Esophagus squamous epithelium (tissue), 5 donors: ENCODE data around the gene RPTOR. TPM values are rescaled to one million over a fixed set of nuclear protein-coding genes. Genes with fewer than 3 reads are reported as not detected.

Experiments
- DNase-seq: peaks from one replicate; lab custom pipeline; 2025; lab: John Stamatoyannopoulos, UW
- H3K27ac ChIP-seq, 4 donors: fragments of 200-600 bp; sonication (generic); one replicate each; pipeline ENCODE4 v1.5.1; 2016 to 2019; ENCODE audit warnings: mild to moderate bottlenecking in 1 of 4
- H3K27me3 ChIP-seq, 4 donors: fragments of 200-600 bp; sonication (generic); 1 replicate in 3 of 4; 2 replicates in 1 of 4; pipeline versions ENCODE4 v1.5.1 to v1.6.0; 2017 to 2021; ENCODE audit warnings: antibody characterized with exemption in 1 of 4
- H3K36me3 ChIP-seq, 3 donors: fragments of 200-600 bp; sonication (generic); one replicate each; pipeline ENCODE4 v1.5.1; 2016 to 2019
- H3K4me1 ChIP-seq, 3 donors: fragments of 200-600 bp; sonication (generic); one replicate each; pipeline ENCODE4 v1.5.1; 2017 to 2019
- H3K4me3 ChIP-seq, 4 donors: fragments of 200-600 bp; sonication (generic); 1 replicate in 3 of 4; 2 replicates in 1 of 4; pipeline ENCODE4 v1.5.1; 2016 to 2019; ENCODE audit warnings: mild to moderate bottlenecking in 2 of 4, moderate library complexity in 1 of 4
- H3K9me3 ChIP-seq, 3 donors: fragments of 200-600 bp; sonication (generic); one replicate each; pipeline ENCODE4 v1.5.1; 2016 to 2019
- POLR2A ChIP-seq, 4 donors: fragments of 450-650 bp; IDR thresholded peaks; one replicate each; pipeline ENCODE4 v1.6.1; 2017; ENCODE audit warnings: antibody characterized with exemption in 4 of 4, mild to moderate bottlenecking in 4 of 4, moderate library complexity in 3 of 4
- WGBS, 2 donors: methylation state at CpG; one replicate each; pipeline ENCODE4 v1.1.5; 2018; 5-methylcytosine and 5-hydroxymethylcytosine counted together
- intact Hi-C: fragments of 100-400 bp; cut with DNase I; formaldehyde crosslinking; loops from one replicate; pipeline ENCODE4 v1.15.0; 2022
- total RNA-seq, 4 donors: library from RNA; depleted of rRNA; stranded (reverse); fragments of >200 nt; gene quantifications; one replicate each; pipeline ENCODE4 v1.1.0, GENCODE V29; 2016
- TF ChIP-seq, protein P1 (sequence below), 6 experiments: fragments of 450-650 bp in 4 of 6; fragments of 200-600 bp in 2 of 6; sonication (generic) in 2 of 6; IDR thresholded peaks; one replicate each; pipeline ENCODE4 v1.5.1; 2016 to 2019; ENCODE audit warnings: antibody characterized with exemption in 6 of 6, mild to moderate bottlenecking in 4 of 6, moderate library complexity in 4 of 6
- donor health status: DM: yes; HTN: yes; CAD: no.

Gene RPTOR
- total RNA-seq, 4 donors from 2014 or later: 11.7 to 27.8 (median 22.8) TPM

GRCh38 chr17:80786887-80787286, 242.2 kb downstream of the RPTOR start:
- TF ChIP-seq POLR2A (IDR thresholded peaks at IDR 0.05): no peak
- TF ChIP-seq, protein P1, sequence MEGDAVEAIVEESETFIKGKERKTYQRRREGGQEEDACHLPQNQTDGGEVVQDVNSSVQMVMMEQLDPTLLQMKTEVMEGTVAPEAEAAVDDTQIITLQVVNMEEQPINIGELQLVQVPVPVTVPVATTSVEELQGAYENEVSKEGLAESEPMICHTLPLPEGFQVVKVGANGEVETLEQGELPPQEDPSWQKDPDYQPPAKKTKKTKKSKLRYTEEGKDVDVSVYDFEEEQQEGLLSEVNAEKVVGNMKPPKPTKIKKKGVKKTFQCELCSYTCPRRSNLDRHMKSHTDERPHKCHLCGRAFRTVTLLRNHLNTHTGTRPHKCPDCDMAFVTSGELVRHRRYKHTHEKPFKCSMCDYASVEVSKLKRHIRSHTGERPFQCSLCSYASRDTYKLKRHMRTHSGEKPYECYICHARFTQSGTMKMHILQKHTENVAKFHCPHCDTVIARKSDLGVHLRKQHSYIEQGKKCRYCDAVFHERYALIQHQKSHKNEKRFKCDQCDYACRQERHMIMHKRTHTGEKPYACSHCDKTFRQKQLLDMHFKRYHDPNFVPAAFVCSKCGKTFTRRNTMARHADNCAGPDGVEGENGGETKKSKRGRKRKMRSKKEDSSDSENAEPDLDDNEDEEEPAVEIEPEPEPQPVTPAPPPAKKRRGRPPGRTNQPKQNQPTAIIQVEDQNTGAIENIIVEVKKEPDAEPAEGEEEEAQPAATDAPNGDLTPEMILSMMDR (IDR thresholded peaks at IDR 0.05): no peak
- no peak for DNase-seq
- 94 to 99% methylated on average over 8 of the region's 8 CpGs for WGBS, 2 donors

GRCh38 chr17:80787881-80788280, 243.2 kb downstream of the RPTOR start:
- DNase-seq: no peak
- H3K27me3 ChIP-seq: no peaks in the 10 kb centered on the region
- peaks cover 12 to 64% (median 41%) of the 10 kb centered on the region in 3 donors for H3K4me1 ChIP-seq
- intact Hi-C loops: no loop called here
- H3K36me3 ChIP-seq: no peaks in the 10 kb centered on the region
- no peaks in the 10 kb centered on the region for H3K9me3 ChIP-seq
- 98 to 100% methylated on average over 2 to 3 of the region's 3 CpGs for WGBS, 2 donors
- no peak overlapping the region for H3K27ac ChIP-seq
- TF ChIP-seq POLR2A (IDR thresholded peaks at IDR 0.05): no peak
- H3K4me3 ChIP-seq: no peak overlapping the region

More at GRCh38 chr17:80786887-80787286, 242.2 kb downstream of the RPTOR start:
- Histone ChIP-seq H3K9me3 (no peaks in the 10 kb centered on the region), H3K4me1 (peaks cover 14 to 64% (median 31%) of the 10 kb centered on the region in 3 donors), H3K27me3 (no peaks in the 10 kb centered on the region), H3K36me3 (no peaks in the 10 kb centered on the region), H3K27ac (no peak overlapping the region), H3K4me3 (no peak overlapping the region)
- intact Hi-C loops: no loop called here

DNA sequence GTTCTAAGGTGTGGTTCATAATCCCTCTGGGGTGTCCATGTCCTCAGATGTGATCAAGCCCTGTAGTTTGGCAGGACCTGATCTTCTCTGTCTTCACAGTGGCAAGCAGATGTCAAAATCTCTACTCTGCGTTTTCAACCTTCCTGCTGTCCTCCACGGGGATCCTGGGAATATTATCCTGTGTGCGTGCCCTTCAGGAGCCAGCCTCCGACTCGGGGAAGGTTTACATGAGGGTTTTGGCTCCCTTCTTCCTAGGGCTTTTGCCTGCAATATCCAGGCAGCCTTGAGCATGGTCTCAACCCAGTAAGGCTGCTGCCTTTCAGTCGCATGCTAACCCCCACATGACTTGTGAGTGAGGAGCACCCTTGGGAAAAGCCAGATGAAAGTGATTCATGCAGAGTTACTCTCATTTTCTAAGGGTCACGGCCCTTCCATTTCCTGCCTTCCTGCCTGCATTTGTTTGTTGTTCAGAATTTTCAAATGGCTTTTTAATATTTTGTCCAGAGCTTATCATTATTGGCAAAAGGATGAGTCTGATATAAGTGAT, 244.8 kb downstream of the RPTOR start:
- intact Hi-C loops: no loop called here
- TF ChIP-seq, protein P1 (IDR thresholded peaks at IDR 0.05): no peak
- TF ChIP-seq POLR2A (IDR thresholded peaks at IDR 0.05): no peak
- no peak for DNase-seq
- Histone ChIP-seq H3K4me1 (peaks cover 11 to 64% (median 54%) of the 10 kb centered on the region in 3 donors), H3K4me3 (no peak overlapping the region), H3K27me3 (no peaks in the 10 kb centered on the region), H3K36me3 (no peaks in the 10 kb centered on the region), H3K9me3 (no peaks in the 10 kb centered on the region), H3K27ac (peak overlapping the region in 3 of 4 donors; percentile 22 to 84 (median 69))
- WGBS, 2 donors: 64 to 75% methylated on average over 7 of the region's 7 CpGs

GRCh38 chr17:80790021-80790765, 245.6 kb downstream of the RPTOR start:
- H3K4me3 ChIP-seq: no peak overlapping the region
- H3K27ac ChIP-seq: peak overlapping the region in 3 of 4 donors; percentile 19 to 84 (median 69)
- no peak for DNase-seq
- peaks cover 11 to 64% (median 54%) of the 10 kb centered on the region in 3 donors for H3K4me1 ChIP-seq
- TF ChIP-seq, protein P1 (IDR thresholded peaks at IDR 0.05): no peak
- no peak for TF ChIP-seq POLR2A (IDR thresholded peaks at IDR 0.05)
- intact Hi-C loops: no loop called here
- no peaks in the 10 kb centered on the region for H3K27me3 ChIP-seq
- 73 to 74% methylated on average over 12 to 13 of the region's 13 CpGs for WGBS, 2 donors
- no peaks in the 10 kb centered on the region for H3K9me3 ChIP-seq
- H3K36me3 ChIP-seq: no peaks in the 10 kb centered on the region

GRCh38 chr17:80790981-80791742, 246.5 kb downstream of the RPTOR start:
- intact Hi-C loops: no loop called here
- no peak for TF ChIP-seq POLR2A (IDR thresholded peaks at IDR 0.05)
- TF ChIP-seq, protein P1 (IDR thresholded peaks at IDR 0.05): no peak
- H3K4me3 ChIP-seq: no peak overlapping the region
- no peaks in the 10 kb centered on the region for H3K27me3 ChIP-seq
- H3K27ac ChIP-seq: peak overlapping the region; percentile 52 to 89 (median 84)
- DNase-seq: no peak
- H3K9me3 ChIP-seq: no peaks in the 10 kb centered on the region
- no peaks in the 10 kb centered on the region for H3K36me3 ChIP-seq
- H3K4me1 ChIP-seq: peaks cover 11 to 73% (median 57%) of the 10 kb centered on the region in 3 donors
- WGBS, 2 donors: 68 to 73% methylated on average over 9 to 10 of the region's 10 CpGs
